Measurements from ENCODE around the gene CDC42BPA. TPM values are rescaled to one million over a fixed set of nuclear protein-coding genes. Genes with fewer than 3 reads are reported as not detected.

CDC42BPA gene
- total and polyA plus RNA-seq, 2 of the 13 experiments (the other 11 are each of a cell fraction or from before 2014, with no cell fraction given) = 6.5 to 16.0 TPM

- Histone ChIP-seq H3K79me2 (ENCODE audit: insufficient read depth, low read length) (no peaks in the 10 kb centered on the region), H3K4me3 (replicated peaks in 1 of 3; ENCODE audit: insufficient read depth in 1 of 3, low read depth in 2 of 3, low read length in 3 of 3) (no peak overlapping the region), H3K36me3 (replicated peaks in 1 of 2; ENCODE audit: control insufficient read depth in 1 of 2, insufficient read depth in 2 of 2, low read length in 2 of 2) (peaks cover 2 to 20% of the 10 kb centered on the region in 2 experiments; a peak in 3 of 5 replicates), H3K9me3 (ENCODE audit: low read length) (no peaks in the 10 kb centered on the region), H2AFZ (ENCODE audit: low read length) (no peak overlapping the region), H3K27me3 (ENCODE audit: control insufficient read depth in 1 of 2, insufficient read depth in 2 of 2, low read length in 2 of 2) (no peaks in the 10 kb centered on the region), H3K4me1 (ENCODE audit: insufficient read depth, low read length) (no peaks in the 10 kb centered on the region), H3K9ac (ENCODE audit: insufficient read depth, low read depth, low read length) (no peak overlapping the region), H3K4me2 (ENCODE audit: low read depth, low read length) (no peak overlapping the region), H3K27ac (ENCODE audit: extremely low read length, insufficient read depth, low read length) (no peak overlapping the region), H4K20me1 (ENCODE audit: insufficient read depth, low read length) (no peaks in the 10 kb centered on the region)
- no TSS peak for BruUV-seq (replicated peaks)
- POLR2A ChIA-PET = no interaction called here
- ATAC-seq (no peak), FAIRE-seq (no peak), DNase-seq (ENCODE audit: low spot score) (no peak)
- CTCF ChIA-PET (ENCODE audit: low intra/inter-chr PET ratio, low total read pairs) = no interaction called here
- WGBS (ENCODE audit: low lambda C conversion rate) = 97% methylated on average over 6 of the region's 6 CpGs
- in situ Hi-C loops (cut with HindIII; ENCODE audit: extremely low pct_ligation_motif_present, low pct_unique_long_range_greater_than_20kb) = no loop called here
- TF ChIP-seq KAT2B (IDR thresholded peaks at IDR 0.05; ENCODE audit: borderline replicate concordance, low read depth, low read length) (no peak), ZNF160 (CRISPR knock-in tag; IDR thresholded peaks at IDR 0.05) (no peak), ZNF558 (CRISPR knock-in tag; IDR thresholded peaks at IDR 0.05; ENCODE audit: borderline replicate concordance) (no peak), ZNF431 (CRISPR knock-in tag; IDR thresholded peaks at IDR 0.05; ENCODE audit: borderline replicate concordance, low read depth) (no peak), JUNB (CRISPR knock-in tag; IDR thresholded peaks at IDR 0.05; ENCODE audit: borderline replicate concordance) (no peak), ZNF44 (CRISPR knock-in tag; IDR thresholded peaks at IDR 0.05) (no peak), ZSCAN22 (CRISPR knock-in tag; IDR thresholded peaks at IDR 0.05) (no peak), SRSF1 (optimal IDR thresholded peaks at IDR 0.05; ENCODE audit: low read depth, low read length) (no peak)
- TF ChIP-seq, protein P1, sequence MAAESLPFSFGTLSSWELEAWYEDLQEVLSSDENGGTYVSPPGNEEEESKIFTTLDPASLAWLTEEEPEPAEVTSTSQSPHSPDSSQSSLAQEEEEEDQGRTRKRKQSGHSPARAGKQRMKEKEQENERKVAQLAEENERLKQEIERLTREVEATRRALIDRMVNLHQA (CRISPR knock-in tag; IDR thresholded peaks at IDR 0.05) = no peak
- intact Hi-C loops (cut with micrococcal nuclease; ENCODE audit: unreplicated experiment) = no loop called here
Measured at GRCh38 chr1:227112538-227112937, 205.8 kb downstream of the CDC42BPA start.

DNA sequence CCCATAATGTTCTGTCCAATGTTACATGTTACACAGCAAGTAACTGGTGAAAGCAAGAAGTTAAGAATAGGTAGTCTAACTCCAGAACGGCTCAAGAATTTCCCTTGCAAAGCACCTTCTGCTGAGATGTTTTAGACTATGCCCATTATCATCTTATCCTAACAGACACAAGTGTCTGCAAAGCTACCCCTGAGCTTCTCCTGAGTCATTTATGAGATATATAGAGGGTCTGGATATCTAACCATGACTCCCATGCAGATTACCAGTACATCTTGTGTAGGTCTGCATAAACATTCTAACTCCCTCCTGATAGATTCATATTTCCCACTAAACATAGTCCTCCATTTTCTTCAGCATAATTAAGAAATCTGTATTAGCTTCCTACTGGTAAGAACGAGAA, 206.5 kb downstream of the CDC42BPA start:
- H3K27ac ChIP-seq (ENCODE audit: extremely low read length, insufficient read depth, low read length) = no peak overlapping the region
- no peaks in the 10 kb centered on the region for H3K79me2 ChIP-seq (ENCODE audit: insufficient read depth, low read length)
- DNase-seq (ENCODE audit: low spot score) (no peak), ATAC-seq (no peak), FAIRE-seq (no peak)
- BruUV-seq (replicated peaks) = no TSS peak
- in situ Hi-C loops (cut with HindIII; ENCODE audit: extremely low pct_ligation_motif_present, low pct_unique_long_range_greater_than_20kb) = no loop called here
- H3K9me3 ChIP-seq (ENCODE audit: low read length) = no peaks in the 10 kb centered on the region
- H3K36me3 ChIP-seq (replicated peaks in 1 of 2; ENCODE audit: control insufficient read depth in 1 of 2, insufficient read depth in 2 of 2, low read length in 2 of 2) = peaks cover 5 to 20% of the 10 kb centered on the region in 2 experiments; a peak in 3 of 5 replicates
- no peaks in the 10 kb centered on the region for H4K20me1 ChIP-seq (ENCODE audit: insufficient read depth, low read length)
- ChIA-PET CTCF (ENCODE audit: low intra/inter-chr PET ratio, low total read pairs) (no interaction called here), POLR2A (no interaction called here)
- no peak overlapping the region for H3K4me3 ChIP-seq (replicated peaks in 1 of 3; ENCODE audit: insufficient read depth in 1 of 3, low read depth in 2 of 3, low read length in 3 of 3)
- no peak overlapping the region for H3K4me2 ChIP-seq (ENCODE audit: low read depth, low read length)
- no peaks in the 10 kb centered on the region for H3K4me1 ChIP-seq (ENCODE audit: insufficient read depth, low read length)
- no peak overlapping the region for H2AFZ ChIP-seq (ENCODE audit: low read length)
- no peaks in the 10 kb centered on the region for H3K27me3 ChIP-seq (ENCODE audit: control insufficient read depth in 1 of 2, insufficient read depth in 2 of 2, low read length in 2 of 2)
- intact Hi-C loops (cut with micrococcal nuclease; ENCODE audit: unreplicated experiment) = no loop called here
- 91% methylated on average over 2 of the region's 2 CpGs for WGBS (ENCODE audit: low lambda C conversion rate)
- no peak overlapping the region for H3K9ac ChIP-seq (ENCODE audit: insufficient read depth, low read depth, low read length)
- TF ChIP-seq UBTF (CRISPR knock-in tag; IDR thresholded peaks at IDR 0.05) (no peak), RFX1 (IDR thresholded peaks at IDR 0.05) (no peak), PBX3 (CRISPR knock-in tag; IDR thresholded peaks at IDR 0.05; ENCODE audit: borderline replicate concordance) (no peak), MXI1 (IDR thresholded peaks at IDR 0.05; ENCODE audit: borderline replicate concordance, low read depth, low read length) (no peak), ZNF530 (CRISPR knock-in tag; IDR thresholded peaks at IDR 0.05; ENCODE audit: low read depth) (no peak), ZKSCAN5 (CRISPR knock-in tag; IDR thresholded peaks at IDR 0.05) (no peak)
